GM21390 (cell line): ENCODE data around the gene CKS2.
A peak's percentile ranks its signal among the peaks of the same experiment; 100 is the strongest.
"Not testable (repeated sequence)": the region's sequence is repeated elsewhere in the genome, so short reads cannot be mapped to it uniquely, and the experiment has no call there.

Experiments
- ATAC-seq: cut with Tn5 transposase; IDR thresholded peaks from one replicate; pipeline ENCODE4 v1.9.1; 2021; ENCODE audit not compliant: unreplicated experiment

CKS2 gene

DNA sequence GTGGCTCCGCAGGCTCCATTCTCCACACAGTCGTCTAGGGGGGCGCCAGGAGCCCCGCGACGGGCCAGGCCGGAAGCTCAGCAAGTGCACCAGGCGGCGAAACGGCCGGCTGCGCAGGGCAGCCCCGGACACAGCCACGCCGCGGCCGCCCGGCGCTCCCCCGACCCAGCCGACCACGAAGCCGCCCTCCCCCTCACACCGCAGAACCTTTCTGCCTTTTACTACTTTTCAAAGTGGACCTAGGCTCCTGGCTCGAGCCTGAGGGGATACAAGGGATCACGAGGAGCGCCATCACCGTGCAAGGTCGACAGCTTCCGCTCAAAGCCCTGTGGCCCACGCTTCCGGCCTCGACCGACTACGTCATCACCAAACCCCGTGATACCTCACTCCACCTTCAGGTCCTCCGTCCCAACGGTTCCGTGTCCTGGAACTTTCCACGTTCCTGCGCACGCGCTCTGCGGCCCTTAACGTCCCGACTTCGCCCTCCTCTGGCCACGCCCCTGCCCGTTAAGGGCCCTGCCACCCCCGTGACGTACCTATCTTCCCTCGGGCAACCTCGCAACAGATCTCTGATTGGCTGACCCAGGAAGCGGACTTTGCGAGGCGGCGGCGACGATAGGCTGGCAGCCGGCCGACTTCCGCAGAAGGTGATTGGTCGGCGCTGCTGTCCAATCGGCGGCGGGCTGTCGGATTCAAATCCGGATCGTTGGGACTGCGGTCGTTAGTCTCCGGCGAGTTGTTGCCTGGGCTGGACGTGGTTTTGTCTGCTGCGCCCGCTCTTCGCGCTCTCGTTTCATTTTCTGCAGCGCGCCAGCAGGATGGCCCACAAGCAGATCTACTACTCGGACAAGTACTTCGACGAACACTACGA, at the start of gene CKS2:
Gene CKS2 (plus strand): TSS at position 721 of the 871 bp plus-strand sequence. CDS start 98 bp downstream, at position 819.
- ATAC-seq: peak; percentile 91

DNA sequence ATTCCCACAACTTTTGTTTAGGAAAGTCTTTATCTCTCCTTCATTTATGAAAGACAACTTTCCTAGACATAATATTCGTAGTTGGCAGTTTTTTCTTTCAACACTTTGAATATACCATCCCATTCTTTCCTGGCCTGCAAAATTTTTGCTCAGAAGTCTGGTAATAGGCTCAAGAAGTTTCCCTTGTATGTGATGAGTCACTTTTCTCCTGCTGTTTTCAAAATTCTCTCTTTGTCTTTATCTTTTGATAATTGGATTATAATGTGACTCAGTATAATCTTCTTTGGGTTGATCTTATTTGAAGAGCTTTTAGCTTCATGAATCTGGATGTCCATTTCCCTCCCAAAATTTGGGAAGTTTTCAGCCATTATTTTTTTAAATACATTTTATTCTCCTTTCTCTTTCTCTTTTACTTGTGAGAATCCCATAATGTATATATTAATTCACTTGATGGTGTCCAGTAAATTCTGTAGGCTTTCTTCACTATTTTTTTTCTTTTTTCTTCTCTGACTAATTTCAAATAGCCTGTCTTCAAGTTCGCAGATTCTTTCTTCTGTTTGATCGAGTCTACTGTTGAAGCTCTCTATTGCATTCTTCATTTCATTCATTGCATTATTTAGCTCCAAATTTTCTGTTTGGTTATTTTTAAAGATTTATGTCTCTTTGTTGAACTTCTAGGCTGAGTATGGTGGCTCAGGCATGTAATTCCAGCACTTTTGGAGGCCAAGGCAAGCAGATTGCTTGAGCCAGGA, 37.3 kb upstream of the CKS2 start:
- ATAC-seq: no peak

DNA sequence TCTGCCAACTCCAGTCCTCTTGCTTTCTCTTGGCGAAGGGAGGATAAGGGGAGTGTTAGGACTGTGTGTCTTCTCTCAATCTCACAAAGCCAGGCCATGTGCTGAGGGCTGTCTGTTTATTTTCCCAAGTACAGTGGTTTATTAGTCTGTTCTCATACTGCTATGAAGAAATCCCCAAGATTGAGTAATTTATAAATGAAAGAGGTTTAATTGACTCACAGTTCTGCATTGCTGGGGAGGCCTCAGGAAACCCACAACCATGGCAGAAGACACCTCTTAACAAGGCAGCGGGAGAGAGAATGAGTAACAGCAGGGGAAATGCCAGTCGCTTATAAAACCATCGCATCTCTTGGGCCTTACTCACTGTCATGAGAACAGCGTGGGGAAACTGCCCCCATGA, 36.2 kb upstream of the CKS2 start:
- ATAC-seq: no peak

DNA sequence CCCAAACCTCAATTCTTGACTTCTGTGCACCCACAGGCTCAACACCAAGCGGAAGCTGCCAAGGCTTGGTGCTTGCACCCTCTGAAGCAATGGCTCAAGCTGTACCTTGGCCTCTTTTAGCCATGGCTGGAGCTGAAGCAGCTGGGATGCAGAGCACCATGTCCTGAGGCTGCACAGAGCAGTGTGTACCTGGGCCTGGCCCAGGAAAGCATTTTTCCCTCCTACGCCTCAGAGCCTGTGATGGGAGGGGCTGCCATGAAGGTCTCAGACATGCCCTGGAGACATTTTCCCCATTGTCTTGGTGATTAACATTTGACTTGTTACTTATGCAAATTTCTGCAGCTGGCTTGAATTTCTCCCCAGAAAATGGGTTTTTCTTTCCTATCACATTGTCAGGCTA, 35.0 kb upstream of the CKS2 start:
- not testable (repeated sequence) for ATAC-seq

DNA sequence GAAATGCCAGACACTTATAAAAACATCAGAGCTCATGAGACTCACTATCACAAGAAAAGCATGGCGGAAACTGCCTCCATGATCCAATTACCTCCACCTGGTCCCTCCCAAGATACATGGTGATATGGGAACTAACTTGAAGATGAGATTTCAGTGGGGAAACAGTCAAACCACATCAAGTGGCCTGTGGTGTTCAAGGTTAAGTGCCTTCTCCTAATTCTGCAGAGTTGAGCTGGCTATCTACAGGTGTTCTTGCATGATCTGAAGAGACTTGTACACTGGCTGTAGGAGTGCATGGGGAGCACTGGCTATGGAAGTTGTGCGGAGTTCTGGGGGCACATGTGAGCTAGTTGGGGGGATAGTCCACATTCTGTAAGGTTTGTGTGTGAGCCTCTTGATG, 34.0 kb upstream of the CKS2 start:
- ATAC-seq: no peak

DNA sequence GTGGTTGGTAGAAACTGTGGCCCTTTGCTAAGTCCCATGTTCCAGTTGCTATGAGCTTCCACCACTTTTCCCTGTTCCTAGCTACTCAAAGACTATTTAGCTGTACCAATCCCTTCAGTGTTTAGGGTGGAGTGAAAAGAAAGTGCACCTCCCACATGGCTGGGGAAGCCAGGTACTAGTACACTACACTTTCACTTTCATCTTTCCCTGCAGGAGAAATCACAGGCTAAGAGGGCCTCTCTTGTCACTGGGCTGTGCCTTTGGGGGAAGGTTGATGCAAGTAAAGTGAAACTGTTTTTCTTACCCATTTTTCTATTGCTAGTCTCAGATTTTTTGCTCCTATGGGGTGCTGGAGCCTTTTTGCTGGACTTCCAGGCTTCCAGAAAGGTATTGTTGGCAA, 33.5 kb upstream of the CKS2 start:
- ATAC-seq: no peak

DNA sequence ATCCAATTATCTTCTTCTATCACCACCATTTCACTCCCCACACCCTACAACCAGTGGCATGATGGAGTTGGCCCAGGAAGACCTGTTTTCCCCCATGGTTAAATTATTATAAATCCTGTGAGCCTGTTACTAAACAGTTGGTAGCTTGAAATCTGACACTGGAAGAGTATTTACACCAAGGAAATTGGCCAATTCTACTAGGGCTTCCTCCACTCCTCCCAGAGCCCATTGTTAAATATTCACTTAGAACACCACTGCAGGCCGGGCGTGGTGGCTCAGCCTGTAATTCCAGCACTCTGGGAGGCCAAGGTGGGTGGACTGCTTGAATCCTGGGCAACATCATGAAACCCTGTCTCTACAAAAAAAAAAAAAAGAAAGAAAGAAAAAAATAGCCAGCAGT, 32.4 kb upstream of the CKS2 start:
- no peak for ATAC-seq

DNA sequence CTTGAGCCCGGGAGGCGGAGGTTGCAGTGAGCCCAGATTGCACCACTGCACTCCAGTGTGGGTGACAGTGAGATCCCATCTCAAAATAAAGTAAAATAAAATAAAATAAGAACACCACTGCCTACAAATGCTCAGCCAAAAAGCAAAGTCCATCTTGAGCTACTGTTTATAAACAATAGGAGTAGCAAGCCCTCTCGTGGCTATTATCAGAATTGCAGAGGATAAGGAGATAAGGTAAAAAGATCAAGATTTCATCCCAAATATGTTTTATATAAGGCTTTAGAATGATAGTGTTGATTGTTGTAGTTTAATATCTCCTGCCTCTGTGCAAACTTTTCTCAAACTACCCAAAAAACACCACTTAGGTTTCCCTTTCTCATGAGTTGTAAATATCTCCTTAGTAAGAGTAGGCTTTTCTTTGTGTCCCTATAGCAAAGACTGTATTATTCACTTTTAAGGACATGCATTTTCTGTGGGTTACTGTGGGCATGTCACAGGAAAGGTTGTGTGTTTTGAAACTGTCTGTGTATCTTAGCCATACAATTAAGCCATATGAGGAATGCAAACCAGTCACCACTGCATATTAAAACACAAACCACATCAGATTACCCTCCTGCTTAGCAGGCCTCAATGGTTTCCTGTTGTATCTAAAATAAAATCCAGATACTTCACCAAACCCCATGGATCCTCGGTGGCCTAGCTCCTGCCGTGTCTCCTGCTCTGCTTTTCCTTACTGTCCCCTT, 31.8 kb upstream of the CKS2 start:
- ATAC-seq: no peak

DNA sequence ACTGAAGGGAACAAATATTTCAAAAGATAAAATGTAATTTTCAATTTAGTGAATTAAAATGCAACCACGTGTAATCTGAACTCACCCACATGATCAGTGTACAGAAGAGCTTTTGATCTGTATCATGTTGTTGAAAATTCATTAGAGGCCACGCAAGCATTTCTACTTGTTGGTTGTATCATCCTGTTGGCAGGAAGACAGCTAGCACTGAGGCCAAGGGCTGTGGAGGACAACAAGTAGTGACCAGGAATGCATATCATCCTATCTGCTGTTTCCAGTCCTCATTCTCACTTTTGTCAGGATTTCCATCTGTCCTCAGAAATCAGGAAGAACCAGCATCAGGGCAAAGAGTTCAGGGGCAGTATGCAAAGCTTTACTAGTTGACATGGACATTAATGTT, 29.9 kb upstream of the CKS2 start:
- ATAC-seq: no peak

DNA sequence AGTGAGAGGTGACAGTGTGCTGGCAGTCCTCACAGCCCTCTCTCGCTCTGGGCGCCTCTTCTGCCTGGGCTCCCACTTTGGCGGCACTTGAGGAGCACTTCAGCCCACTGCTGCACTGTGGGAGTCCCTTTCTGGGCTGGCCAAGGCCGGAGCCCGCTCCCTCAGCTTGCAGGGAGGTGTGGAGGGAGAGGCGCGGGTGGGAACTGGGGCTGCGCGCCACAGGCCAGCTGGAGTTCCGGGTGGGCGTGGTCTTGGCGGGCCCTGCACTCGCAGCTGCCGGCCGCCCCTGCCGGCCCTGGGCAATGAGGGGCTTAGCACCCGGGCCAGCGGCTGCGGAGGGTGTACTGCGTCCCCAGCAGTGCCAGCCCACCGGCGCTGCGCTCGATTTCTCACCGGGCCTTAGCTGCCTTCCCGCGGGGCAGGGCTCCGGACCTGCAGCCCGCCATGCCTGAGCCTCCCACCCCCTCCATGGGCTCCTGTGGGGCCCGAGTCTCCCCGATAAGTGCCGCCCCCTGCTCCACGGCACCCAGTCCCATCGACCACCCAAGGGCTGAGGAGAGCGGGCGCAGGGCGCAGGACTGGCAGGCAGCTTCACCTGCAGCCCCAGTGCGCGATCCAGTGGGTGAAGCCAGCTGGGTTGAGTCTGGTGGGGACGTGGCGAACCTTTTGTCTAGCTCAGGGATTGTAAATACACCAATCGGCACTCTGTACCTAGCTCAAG, 28.6 kb upstream of the CKS2 start:
- ATAC-seq: not testable (repeated sequence)

DNA sequence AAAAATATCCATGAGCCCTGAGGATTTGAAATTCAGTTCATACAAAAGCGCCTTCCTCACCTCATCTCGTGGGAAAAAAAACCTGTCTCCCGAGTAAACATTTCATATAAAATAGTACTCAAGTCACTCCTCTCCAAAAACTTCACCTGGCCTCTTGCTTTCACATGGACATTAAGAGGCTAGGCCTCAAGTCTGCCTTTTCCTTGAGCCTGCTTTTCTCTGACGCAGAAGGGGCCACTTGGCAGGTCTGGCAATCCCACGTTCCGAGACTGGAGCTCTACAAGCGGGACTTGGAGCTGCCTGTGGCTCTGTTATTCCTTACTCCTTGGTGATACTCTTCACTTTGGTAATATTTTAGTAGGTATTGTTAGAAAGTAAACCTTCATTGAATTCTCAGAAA, 26.9 kb upstream of the CKS2 start:
- ATAC-seq: no peak

DNA sequence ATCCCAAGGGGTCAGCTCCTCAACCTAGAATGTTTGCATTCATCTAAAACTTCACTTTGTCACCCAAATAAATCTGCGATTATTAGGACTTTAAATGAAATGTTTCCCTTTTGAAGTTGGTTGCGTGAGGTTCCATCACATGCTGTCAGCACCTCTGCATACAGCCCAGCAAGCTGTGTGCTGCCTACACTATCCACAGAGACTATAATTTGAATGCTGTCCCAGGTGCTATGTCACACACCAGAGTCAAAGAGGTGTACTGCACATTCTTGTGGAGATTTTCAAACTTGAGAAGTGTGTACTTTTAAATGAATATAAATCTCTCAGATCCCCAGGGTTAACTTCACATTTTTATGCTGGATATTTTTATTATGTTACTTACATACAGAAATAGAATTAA, 19.3 kb upstream of the CKS2 start:
- no peak for ATAC-seq

DNA sequence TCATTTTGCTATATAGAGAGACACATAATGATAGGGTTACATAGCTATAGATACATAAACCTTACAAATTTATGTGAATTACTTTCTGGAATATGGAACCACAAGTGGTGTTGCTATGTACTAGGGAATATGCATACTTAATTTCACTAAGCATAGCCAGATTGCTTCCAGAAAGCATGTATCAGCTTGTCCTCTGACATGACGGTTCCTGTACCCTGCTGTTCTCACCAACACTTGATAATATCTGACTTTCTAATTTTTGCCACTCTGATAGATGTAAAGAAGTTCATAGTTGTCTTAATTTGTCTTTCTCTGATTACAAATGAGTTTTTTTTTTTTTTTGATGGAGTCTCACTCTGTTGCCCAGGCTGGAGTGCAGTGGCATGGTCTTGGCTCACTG, 18.0 kb upstream of the CKS2 start:
- no peak for ATAC-seq

DNA sequence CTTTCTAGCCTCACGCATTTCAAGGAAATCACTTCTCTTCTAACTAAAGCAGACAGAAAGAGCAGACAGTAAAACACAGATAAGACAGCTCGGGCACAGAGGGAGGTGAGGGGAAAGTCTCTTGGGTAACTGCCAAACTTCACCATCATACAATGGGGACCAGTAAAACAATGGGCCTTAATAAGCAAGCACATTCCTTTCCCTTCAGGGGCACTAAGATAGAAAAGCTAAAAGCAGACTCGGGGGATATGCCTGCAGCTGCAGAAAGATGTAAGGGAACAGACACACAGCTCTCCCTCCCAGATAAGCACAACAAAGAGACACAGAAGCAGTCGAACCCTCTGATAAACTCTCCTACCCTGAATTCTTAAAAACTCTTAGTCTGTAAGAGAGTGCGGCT, 15.6 kb upstream of the CKS2 start:
- ATAC-seq: no peak

DNA sequence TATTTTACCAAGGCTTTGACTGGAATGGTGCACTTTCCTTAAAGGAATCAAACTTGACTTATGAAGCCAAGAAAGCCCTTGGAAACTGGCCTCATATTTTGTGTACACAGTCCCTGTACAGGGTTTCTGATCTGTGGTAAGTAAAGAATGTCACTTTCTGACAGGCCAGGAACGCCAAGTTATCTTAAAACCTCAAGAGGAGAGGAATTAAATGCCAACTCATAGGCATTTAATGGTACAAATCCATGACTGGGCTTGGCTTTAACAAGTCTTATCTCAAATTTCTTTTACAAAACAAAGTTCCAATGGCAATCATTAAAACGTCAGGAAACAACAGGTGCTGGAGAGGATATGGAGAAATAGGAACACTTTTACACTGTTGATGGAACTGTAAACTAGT, 9.0 kb upstream of the CKS2 start:
- not testable (repeated sequence) for ATAC-seq

DNA sequence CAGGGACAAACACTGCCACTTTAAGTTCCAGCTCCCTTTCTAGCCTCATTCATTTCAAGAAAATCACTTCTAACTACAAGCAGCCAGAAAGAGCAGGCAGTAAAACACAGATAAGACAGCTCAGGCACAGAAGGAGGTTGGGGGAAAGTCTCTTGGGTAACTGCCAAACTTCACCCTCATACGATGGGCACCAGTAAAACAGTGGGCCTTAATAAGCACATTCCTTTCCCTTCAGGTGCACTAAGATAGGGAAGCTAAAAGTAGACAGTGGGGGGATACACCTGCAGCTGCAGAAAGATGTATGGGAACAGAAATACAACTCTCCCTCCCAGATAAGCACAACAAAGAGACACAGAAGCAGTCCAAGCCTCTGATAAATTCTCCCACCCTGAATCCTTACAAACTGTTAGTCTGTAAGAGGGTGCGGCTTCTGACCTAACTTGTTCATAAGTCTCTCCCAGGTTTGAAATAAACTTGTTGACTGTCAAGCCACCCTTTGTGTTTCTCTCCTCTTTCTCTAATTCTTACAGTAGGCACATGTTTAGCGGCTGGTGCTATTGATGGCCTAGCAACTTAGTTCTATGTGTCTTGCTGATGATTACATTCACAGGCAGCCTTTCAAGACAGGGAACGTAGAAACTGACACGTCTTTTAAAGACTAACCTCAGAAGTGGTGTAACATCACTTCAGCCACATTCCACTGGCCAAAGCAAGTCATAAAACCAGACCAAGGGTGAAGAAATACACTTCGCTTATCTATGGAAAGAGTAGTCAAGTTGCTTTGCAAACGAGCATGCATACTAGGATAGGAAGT, 6.8 kb upstream of the CKS2 start:
- no peak for ATAC-seq

DNA sequence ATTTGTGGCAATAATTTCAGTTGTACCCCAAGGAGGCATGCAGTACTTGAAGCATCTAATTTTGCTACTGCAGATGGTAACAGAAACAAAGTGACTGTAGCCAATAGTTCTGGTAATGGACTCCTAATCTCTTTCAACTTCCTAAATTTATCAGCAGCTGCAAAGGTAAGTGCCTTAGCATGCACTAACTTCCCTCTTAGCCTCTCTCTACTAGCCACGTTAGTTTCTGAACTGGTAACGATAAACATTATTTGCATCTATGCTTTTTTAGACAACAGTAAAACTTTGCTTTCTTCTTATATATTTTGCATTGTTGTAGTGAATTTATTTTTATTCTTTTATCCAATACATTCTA, 6.2 kb upstream of the CKS2 start:
- no peak for ATAC-seq

DNA sequence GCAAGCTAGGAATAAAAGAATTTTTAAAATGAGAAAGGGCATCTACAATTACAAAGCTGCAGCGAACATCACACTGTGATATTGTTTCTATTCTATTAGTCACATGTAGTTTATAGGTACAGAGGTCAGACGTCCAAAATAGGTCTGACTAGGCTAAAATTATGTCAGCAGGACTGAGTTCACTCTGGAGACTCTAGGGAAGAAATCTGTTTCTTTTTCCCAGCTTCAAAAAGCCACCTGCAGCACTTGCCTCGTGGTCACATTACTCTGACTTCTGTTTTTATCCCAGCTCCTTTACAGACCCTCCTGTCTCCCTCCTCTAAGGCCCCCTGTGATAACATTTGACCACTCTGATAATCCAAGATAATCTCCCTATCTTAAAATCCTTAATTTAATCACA, 5.1 kb upstream of the CKS2 start:
- no peak for ATAC-seq

DNA sequence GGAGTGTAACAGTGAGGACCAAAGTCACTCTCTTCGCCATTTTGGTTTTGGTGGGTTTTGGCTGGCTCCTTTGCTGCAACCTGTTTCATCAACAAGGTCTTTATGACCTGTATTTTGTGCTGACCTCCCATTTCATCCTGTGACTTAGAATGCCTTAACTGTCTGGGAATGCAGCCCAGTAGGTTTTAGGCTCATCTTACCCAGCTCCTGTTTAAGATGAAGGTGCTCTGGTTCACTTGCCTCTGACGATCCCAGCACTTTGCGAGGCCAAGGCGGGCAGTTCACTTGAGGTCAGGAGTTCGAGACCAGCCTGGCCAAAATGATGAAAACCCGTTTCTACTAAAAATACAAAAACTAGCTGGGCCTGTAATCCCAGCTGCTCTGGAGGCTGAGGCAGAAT, 1.8 kb upstream of the CKS2 start:
- no peak for ATAC-seq
